ENCODE measurements around the gene COL15A1.

The COL15A1 gene

GRCh38 chr9:99063522-99063921 is 119.8 kb downstream of the COL15A1 start:
- DNase-seq, result no peak

GRCh38 chr9:99066571-99066970 is 122.9 kb downstream of the COL15A1 start:
- DNase-seq, result no peak

GRCh38 chr9:99069075-99069474 is 125.4 kb downstream of the COL15A1 start:
- no peak for DNase-seq

GRCh38 chr9:99069546-99069945 is 125.8 kb downstream of the COL15A1 start:
- no peak for DNase-seq

GRCh38 chr9:99070681-99071080 is 127.0 kb downstream of the COL15A1 start:
- DNase-seq, result no peak

GRCh38 chr9:99071313-99072039 is 127.8 kb downstream of the COL15A1 start:
- no peak for DNase-seq

- no peak for DNase-seq
These were observed 128.3 kb downstream of the COL15A1 start for GRCh38 chr9:99072040-99072394.

- no peak for DNase-seq
These were observed 129.6 kb downstream of the COL15A1 start for GRCh38 chr9:99073347-99073746.

- no peak for DNase-seq
These were observed 130.5 kb downstream of the COL15A1 start for GRCh38 chr9:99073985-99074901.

GRCh38 chr9:99074902-99075245 is 131.2 kb downstream of the COL15A1 start:
- DNase-seq, result no peak

- DNase-seq, result no peak
These were observed 131.7 kb downstream of the COL15A1 start for GRCh38 chr9:99075246-99075912.

- no peak for DNase-seq
These were observed 132.3 kb downstream of the COL15A1 start for GRCh38 chr9:99076030-99076429.

GRCh38 chr9:99076483-99077171 is 132.9 kb downstream of the COL15A1 start:
- DNase-seq, result no peak

- no peak for DNase-seq
These were observed 135.0 kb downstream of the COL15A1 start for GRCh38 chr9:99078717-99079116.

GRCh38 chr9:99079542-99079941 is 135.8 kb downstream of the COL15A1 start:
- DNase-seq, result no peak

GRCh38 chr9:99083051-99083450 is 139.3 kb downstream of the COL15A1 start:
- no peak for DNase-seq

- no peak for DNase-seq
These were observed 142.5 kb downstream of the COL15A1 start for GRCh38 chr9:99085949-99086948.

- DNase-seq, result no peak
These were observed 143.8 kb downstream of the COL15A1 start for GRCh38 chr9:99087462-99087861.

GRCh38 chr9:99090336-99091130 is 146.8 kb downstream of the COL15A1 start:
- DNase-seq, result no peak

- no peak for DNase-seq
These were observed 149.2 kb downstream of the COL15A1 start for GRCh38 chr9:99092643-99093491.
